EH (cell line): ENCODE measurements around the gene PCDHGC4.

ENCODE experiments used
- DNase-seq: peaks from one replicate; pipeline ENCODE4 v3.0.0-alpha.2; 2015; ENCODE audit warnings: low read depth

PCDHGC4 gene

DNA sequence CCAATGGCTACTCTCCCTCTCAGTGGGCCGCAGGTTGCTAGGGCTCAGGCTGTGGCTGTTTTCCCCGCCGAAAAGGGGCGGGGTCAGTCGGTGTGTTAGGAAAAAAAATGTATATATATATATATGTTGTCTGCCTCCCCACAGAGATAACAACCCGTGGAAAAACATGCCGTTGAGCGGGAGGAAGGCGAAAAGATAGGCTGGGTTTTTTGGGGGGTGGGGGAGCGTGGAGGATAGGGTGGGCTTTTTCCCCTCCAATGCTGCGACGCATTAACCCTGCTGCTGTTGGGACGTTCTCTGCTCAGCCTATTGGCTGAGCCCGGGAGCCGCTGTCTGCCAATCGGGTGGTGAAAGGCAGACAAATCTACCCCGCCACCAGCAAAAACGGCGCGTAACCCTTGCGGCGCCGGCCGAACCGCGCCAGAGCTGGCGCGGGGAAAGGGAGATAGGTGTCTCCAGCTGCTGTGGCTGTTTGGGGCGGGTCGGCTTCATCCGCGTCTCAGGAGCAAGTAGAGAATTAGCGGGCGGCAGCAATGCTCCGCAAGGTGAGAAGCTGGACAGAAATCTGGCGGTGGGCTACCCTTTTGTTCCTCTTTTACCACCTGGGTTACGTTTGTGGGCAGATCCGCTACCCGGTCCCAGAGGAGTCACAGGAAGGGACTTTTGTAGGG, at the start of gene PCDHGC4:
Gene PCDHGC4, plus strand, starts transcription at position 390 of the 671 bp plus-strand sequence. Its CDS starts 144 bp downstream, at position 534.
- no peak for DNase-seq

DNA sequence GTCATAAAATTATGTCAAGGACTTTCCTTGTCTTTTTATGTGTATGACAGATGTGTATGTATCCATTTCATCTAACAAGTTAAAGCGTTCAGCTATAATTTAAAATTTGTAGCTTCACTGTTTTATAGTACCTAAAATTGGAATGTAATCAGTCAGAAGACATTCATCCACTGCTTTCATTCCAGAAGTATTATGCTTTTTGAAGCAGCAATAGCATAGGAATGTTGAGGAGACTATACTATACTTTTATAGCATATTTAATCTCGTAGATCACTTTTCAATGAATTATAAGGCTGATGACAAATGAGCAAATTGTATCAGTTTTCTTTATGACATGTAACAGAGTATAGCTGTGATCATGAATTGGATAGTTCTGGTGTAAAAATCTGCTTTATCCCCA, 47.6 kb upstream of the PCDHGC4 start:
- peak; percentile 50 for DNase-seq

GRCh38 chr5:141439411-141440141, 45.3 kb upstream of the PCDHGC4 start:
- peak; percentile 48 for DNase-seq

DNA sequence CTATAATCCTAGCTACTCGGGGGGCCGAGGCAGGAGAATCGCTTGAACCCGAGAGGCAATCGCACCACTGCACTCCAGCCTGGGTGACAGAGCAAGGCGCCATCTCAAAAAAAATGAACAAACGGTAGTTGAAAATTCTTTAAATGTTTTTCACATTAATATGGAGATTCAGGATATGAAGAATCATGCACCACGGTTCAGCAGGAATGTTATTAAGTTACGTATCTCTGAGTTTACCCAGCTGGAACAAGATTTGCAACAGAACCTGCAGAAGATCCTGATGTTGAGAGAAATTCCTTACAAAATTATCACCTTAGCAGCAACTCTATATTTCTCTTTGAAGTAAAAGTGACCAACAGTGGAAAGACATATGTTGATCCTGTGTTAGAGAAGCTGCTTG, 44.5 kb upstream of the PCDHGC4 start:
- no peak for DNase-seq

DNA sequence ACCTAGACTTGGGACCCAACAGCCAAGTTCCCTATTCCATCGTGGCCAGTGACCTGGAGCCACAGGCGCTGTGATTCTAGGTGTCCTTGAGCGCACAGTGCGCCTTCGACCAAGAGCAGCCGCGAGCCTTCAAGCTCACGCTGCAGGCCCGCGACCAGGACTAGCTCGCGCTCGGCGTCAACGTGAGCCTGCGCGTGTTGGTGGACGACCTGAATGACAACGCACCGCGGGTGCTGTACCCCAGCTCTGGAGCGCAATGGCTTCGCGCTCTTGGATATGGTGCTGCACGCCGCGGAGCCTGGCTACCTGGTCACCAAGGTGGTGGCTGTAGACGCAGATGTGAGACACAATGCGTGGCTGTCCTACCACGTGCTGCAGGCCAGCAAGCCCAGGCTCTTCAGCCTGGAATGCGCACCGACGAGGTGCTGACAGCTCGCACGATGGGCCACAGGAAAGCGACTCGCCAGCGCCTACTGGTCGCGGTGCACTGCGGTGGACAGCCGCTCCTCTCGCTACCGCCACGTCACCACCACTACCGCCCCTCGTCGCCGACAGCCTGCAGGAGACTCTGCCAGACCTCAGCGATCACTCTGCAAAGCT, 43.2 kb upstream of the PCDHGC4 start:
- no peak for DNase-seq

DNA sequence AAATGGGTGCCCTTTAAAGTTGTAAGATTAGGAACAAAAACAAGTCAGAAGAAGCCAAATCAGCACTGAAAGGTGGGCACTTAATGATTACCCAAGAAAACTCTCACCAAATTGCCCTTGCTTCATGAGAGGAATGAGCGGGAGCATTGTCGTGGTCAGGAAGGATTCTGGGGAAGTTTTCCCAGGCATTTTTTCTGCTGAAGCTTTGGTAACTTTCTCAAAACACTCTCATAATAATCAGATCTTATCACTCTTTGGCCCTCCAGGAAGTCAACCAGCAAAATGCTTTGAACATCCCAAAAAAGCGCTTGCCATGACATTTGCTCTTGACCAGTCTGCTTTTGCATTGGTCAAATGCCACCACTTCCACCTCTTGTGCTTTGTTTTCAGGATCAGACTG, 19.5 kb upstream of the PCDHGC4 start:
- peak; percentile 90 for DNase-seq

- DNase-seq, result peak; percentile 97
Observed at GRCh38 chr5:141475625-141476131, 9.2 kb upstream of the PCDHGC4 start, which contains the start of gene PCDHGC3. Gene PCDHGC3 (plus strand): TSS chr5:141475966. CDS start chr5:141476117, 151 bp downstream.

DNA sequence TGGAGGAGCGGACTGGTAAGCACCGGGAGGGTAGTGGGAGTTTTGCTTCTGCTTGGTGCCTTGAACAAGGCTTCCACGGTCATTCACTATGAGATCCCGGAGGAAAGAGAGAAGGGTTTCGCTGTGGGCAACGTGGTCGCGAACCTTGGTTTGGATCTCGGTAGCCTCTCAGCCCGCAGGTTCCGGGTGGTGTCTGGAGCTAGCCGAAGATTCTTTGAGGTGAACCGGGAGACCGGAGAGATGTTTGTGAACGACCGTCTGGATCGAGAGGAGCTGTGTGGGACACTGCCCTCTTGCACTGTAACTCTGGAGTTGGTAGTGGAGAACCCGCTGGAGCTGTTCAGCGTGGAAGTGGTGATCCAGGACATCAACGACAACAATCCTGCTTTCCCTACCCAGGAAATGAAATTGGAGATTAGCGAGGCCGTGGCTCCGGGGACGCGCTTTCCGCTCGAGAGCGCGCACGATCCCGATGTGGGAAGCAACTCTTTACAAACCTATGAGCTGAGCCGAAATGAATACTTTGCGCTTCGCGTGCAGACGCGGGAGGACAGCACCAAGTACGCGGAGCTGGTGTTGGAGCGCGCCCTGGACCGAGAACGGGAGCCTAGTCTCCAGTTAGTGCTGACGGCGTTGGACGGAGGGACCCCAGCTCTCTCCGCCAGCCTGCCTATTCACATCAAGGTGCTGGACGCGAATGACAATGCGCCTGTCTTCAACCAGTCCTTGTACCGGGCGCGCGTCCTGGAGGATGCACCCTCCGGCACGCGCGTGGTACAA, 8.5 kb upstream of the PCDHGC4 start:
- DNase-seq, result peak; percentile 86

GRCh38 chr5:141477044-141477575, 7.7 kb upstream of the PCDHGC4 start:
- no peak for DNase-seq

DNA sequence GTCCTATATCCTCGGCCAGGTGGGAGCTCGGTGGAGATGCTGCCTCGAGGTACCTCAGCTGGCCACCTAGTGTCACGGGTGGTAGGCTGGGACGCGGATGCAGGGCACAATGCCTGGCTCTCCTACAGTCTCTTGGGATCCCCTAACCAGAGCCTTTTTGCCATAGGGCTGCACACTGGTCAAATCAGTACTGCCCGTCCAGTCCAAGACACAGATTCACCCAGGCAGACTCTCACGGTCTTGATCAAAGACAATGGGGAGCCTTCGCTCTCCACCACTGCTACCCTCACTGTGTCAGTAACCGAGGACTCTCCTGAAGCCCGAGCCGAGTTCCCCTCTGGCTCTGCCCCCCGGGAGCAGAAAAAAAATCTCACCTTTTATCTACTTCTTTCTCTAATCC, 7.0 kb upstream of the PCDHGC4 start:
- peak; percentile 28 for DNase-seq

- DNase-seq, result peak; percentile 66
Observed at GRCh38 chr5:141478321-141478945, 6.4 kb upstream of the PCDHGC4 start.

DNA sequence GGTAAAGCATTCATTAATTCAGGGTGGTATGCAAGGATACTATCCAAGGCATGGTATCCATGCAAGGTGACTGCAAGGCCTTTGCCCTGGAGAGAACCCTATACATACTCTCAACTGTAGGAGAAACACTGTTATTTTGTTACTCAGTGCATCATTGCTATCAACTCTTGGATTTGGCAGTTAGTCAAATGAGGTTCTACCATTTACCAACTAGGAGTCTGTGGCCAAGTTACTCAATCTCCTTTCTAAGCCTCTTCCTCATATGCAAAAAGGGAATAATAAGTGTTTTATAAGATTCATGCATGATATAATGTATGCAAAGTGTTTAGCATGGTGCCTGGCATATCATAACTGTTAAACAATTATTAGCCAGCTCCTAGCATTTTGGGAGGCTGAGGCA, 5.1 kb upstream of the PCDHGC4 start:
- DNase-seq, result no peak

GRCh38 chr5:141483902-141484301, 928 bp upstream of the PCDHGC4 start:
- no peak for DNase-seq

DNA sequence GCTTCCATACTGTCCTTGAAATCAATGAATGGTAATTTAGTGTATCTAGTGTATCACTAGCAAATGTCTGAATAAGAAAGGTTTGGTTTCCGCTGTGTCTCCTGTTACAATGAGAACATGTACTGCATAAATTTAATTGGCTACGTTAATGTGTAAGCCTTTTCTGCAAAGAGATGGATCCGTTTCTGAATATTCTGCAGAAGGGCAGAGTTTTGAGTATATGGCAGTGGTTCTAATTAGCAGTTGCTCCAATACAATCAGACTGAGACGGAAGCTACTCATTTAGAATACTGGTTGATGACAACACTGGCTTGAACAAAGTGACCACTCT, 555 bp upstream of the PCDHGC4 start:
- DNase-seq, result no peak

DNA sequence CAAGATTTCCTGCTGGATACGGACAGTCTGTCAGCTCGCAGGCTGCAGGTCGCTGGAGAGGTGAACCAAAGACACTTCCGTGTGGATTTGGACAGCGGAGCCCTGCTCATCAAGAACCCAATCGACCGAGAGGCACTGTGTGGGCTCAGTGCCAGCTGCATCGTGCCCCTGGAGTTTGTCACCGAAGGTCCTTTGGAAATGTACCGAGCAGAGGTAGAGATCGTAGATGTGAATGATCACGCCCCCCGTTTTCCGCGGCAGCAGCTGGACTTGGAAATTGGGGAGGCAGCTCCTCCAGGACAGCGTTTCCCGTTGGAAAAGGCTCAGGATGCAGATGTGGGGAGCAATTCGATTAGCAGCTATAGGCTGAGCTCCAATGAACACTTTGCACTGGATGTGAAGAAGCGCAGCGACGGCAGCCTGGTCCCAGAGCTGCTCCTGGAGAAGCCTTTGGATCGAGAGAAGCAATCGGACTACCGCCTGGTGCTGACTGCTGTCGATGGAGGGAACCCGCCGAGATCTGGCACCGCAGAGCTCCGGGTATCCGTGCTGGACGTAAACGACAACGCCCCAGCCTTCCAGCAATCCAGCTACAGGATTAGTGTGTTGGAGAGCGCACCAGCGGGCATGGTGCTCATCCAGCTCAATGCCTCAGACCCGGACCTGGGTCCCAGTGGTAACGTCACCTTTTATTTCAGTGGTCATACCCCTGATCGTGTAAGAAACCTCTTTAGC, 658 bp downstream of the PCDHGC4 start:
- no peak for DNase-seq

DNA sequence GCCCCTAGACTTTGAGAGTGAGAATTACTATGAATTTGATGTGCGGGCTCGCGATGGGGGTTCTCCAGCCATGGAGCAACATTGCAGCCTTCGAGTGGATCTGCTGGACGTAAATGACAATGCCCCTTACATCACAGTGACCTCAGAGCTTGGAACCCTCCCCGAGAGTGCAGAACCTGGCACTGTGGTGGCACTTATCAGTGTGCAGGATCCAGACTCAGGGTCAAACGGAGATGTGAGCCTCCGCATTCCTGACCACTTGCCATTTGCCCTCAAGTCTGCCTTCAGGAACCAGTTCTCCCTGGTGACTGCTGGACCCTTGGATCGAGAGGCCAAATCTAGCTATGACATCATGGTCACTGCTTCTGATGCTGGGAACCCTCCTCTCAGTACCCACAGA, 1.3 kb downstream of the PCDHGC4 start:
- no peak for DNase-seq

DNA sequence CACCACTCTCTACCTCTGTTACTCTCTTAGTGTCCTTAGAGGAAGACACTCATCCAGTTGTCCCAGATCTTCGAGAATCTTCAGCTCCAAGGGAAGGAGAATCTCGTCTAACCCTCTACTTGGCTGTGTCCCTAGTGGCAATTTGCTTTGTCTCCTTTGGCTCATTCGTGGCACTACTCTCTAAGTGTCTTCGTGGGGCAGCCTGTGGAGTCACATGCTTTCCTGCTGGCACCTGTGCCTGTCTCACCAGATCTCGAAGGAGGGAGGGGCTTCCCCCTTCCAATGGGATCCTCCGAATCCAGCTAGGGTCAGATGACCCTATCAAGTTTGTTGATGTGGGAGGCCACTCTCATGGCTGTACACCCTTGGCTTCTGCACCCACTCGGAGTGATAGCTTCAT, 2.3 kb downstream of the PCDHGC4 start:
- DNase-seq, result no peak

- peak; percentile 87 for DNase-seq
Observed at GRCh38 chr5:141488591-141489561, 4.0 kb downstream of the PCDHGC4 start, which contains the start of gene PCDHGC5. Gene PCDHGC5 (plus strand): TSS chr5:141489081. CDS start chr5:141489241, 160 bp downstream.

DNA sequence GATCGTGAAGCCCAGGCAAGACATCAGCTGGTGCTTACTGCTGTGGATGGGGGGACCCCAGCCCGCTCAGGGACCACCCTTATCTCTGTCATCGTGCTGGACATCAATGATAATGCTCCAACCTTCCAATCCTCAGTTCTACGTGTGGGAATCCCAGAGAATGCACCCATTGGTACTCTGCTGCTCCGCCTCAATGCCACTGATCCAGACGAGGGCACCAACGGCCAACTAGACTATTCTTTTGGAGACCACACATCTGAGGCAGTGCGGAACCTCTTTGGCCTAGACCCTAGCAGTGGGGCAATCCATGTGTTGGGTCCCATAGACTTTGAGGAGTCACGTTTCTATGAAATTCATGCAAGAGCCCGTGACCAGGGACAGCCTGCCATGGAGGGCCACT, 5.0 kb downstream of the PCDHGC4 start:
- no peak for DNase-seq
